ENCODE measurements around the gene SLC30A7. TPM values are rescaled to one million over a fixed set of nuclear protein-coding genes. Genes with fewer than 3 reads are reported as not detected.

Gene SLC30A7
- total RNA-seq, 1 donor from 2014 or later: 31.3 TPM

DNA sequence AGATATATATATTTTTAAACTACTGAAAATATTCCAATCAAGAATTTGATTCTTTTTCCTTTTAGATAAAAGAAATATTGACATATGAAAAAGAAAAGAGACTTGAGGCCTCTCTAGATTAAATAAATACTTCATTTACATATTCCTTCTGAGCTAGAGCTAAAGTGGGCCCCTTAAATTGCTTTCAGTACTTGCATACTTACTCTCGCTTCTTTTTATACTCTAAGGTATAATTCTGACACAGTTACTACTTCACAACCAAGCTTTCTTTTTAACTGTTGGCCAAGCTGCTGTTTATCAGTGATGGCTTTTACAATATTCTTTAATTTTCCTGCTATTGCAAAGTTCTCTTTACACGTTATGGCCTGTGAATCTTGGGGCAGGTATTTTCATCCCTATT is 25.9 kb upstream of the SLC30A7 start:
- DNase-seq (ENCODE audit: low read depth): no peak
- TF ChIP-seq, protein P1, sequence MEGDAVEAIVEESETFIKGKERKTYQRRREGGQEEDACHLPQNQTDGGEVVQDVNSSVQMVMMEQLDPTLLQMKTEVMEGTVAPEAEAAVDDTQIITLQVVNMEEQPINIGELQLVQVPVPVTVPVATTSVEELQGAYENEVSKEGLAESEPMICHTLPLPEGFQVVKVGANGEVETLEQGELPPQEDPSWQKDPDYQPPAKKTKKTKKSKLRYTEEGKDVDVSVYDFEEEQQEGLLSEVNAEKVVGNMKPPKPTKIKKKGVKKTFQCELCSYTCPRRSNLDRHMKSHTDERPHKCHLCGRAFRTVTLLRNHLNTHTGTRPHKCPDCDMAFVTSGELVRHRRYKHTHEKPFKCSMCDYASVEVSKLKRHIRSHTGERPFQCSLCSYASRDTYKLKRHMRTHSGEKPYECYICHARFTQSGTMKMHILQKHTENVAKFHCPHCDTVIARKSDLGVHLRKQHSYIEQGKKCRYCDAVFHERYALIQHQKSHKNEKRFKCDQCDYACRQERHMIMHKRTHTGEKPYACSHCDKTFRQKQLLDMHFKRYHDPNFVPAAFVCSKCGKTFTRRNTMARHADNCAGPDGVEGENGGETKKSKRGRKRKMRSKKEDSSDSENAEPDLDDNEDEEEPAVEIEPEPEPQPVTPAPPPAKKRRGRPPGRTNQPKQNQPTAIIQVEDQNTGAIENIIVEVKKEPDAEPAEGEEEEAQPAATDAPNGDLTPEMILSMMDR (IDR thresholded peaks at IDR 0.05; ENCODE audit: insufficient read depth, low read length, severe bottlenecking): no peak
- no peak for FAIRE-seq
- Histone ChIP-seq H3K27me3 (ENCODE audit: control insufficient read depth, insufficient read depth, low read length) (no peaks in the 10 kb centered on the region), H3K4me3 (ENCODE audit: low read depth, low read length) (no peak overlapping the region), H3K36me3 (ENCODE audit: control insufficient read depth, insufficient read depth, low read length) (no peaks in the 10 kb centered on the region)

DNA sequence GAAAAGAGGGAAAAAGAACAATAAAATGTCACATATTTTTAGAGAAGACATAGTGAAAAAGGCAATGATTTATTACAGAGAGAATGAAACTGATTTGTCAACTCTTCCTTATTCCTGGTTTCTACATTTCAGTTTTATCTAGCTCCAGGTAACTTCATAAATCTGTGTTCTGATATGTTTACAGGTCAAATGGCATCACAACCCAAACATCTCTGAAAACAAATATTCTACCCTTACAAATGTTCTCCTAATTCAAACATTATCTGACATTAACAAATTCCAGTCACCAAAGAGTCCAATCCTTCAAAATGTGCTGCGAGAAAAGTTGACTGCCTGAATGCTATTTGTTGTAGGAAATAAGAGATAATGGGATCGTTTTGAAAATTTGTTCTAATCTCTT is 21.5 kb upstream of the SLC30A7 start:
- no peaks in the 10 kb centered on the region for H3K27me3 ChIP-seq (ENCODE audit: control insufficient read depth, insufficient read depth, low read length)
- no peak for FAIRE-seq
- H3K4me3 ChIP-seq (ENCODE audit: low read depth, low read length): no peak overlapping the region
- no peak for DNase-seq (ENCODE audit: low read depth)
- TF ChIP-seq, protein P1 (IDR thresholded peaks at IDR 0.05; ENCODE audit: insufficient read depth, low read length, severe bottlenecking): no peak
- no peaks in the 10 kb centered on the region for H3K36me3 ChIP-seq (ENCODE audit: control insufficient read depth, insufficient read depth, low read length)

DNA sequence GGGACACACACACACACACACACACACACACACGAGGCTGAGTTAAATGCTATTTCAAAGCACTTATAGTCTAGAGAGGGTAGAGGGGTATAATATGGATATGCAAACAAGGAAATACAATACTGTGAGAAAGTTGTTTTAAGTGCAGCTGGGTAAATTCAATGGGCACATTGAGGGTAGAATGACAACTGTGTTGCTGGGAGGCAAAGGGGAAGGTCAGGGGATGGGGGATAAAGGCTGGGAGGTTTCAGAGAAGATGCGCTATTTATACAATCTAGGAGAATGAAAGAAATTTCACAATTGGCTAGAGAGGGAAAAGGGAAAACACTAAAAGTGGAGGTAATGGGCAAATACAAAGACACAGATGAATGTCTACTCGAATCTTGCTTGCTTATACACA is 20.7 kb upstream of the SLC30A7 start:
- no peak for FAIRE-seq
- no peak for DNase-seq (ENCODE audit: low read depth)
- Histone ChIP-seq H3K4me3 (ENCODE audit: low read depth, low read length) (no peak overlapping the region), H3K27me3 (ENCODE audit: control insufficient read depth, insufficient read depth, low read length) (no peaks in the 10 kb centered on the region), H3K36me3 (ENCODE audit: control insufficient read depth, insufficient read depth, low read length) (no peaks in the 10 kb centered on the region)
- TF ChIP-seq, protein P1 (IDR thresholded peaks at IDR 0.05; ENCODE audit: insufficient read depth, low read length, severe bottlenecking): no peak

GRCh38 chr1:100876291-100876690 is 19.6 kb upstream of the SLC30A7 start:
- FAIRE-seq (no peak), DNase-seq (ENCODE audit: low read depth) (no peak)
- H3K4me3 ChIP-seq (ENCODE audit: low read depth, low read length): no peak overlapping the region
- H3K36me3 ChIP-seq (ENCODE audit: control insufficient read depth, insufficient read depth, low read length): no peaks in the 10 kb centered on the region
- TF ChIP-seq, protein P1 (IDR thresholded peaks at IDR 0.05; ENCODE audit: insufficient read depth, low read length, severe bottlenecking): no peak
- H3K27me3 ChIP-seq (ENCODE audit: control insufficient read depth, insufficient read depth, low read length): no peaks in the 10 kb centered on the region

- DNase-seq (ENCODE audit: low read depth) (no peak), FAIRE-seq (no peak)
- Histone ChIP-seq H3K36me3 (ENCODE audit: control insufficient read depth, insufficient read depth, low read length) (no peaks in the 10 kb centered on the region), H3K4me3 (ENCODE audit: low read depth, low read length) (no peak overlapping the region), H3K27me3 (ENCODE audit: control insufficient read depth, insufficient read depth, low read length) (no peaks in the 10 kb centered on the region)
- TF ChIP-seq, protein P1 (IDR thresholded peaks at IDR 0.05; ENCODE audit: insufficient read depth, low read length, severe bottlenecking): no peak
Observed at GRCh38 chr1:100879422-100879821, 16.5 kb upstream of the SLC30A7 start.

DNA sequence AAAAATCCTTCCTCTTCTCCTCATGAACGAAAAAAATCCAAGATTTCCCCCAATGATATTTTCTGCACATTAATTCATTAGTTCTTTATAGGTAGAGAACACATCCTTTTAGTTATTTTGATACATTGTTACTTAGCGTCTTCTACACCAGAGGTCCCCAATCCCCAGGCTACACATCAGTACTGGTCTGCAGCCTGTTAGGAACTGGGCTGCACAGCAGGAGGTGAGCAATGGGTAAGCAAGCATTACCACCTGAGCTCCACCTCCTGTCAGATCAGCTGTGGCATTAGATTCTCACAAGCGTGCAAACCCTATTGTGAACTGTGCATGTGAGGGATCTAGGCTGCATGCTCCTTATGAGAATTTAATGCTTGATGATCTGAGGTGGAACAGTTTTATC is 14.2 kb upstream of the SLC30A7 start:
- Histone ChIP-seq H3K27me3 (ENCODE audit: control insufficient read depth, insufficient read depth, low read length) (no peaks in the 10 kb centered on the region), H3K4me3 (ENCODE audit: low read depth, low read length) (no peak overlapping the region), H3K36me3 (ENCODE audit: control insufficient read depth, insufficient read depth, low read length) (no peaks in the 10 kb centered on the region)
- TF ChIP-seq, protein P1 (IDR thresholded peaks at IDR 0.05; ENCODE audit: insufficient read depth, low read length, severe bottlenecking): no peak
- FAIRE-seq (no peak), DNase-seq (ENCODE audit: low read depth) (no peak)

All from bronchial epithelial cell (primary cell).